PC-9 (cell line): ENCODE results near the gene EGF. TPM values are rescaled to one million over a fixed set of nuclear protein-coding genes. Genes with fewer than 3 reads are reported as not detected.

Source experiments
- BruUV-seq: library from RNA; stranded (reverse); fragments of 400-500 nt; replicated peaks from 2 replicates; lab custom pipeline; 2021; lab: Mats Ljungman, UMichigan
- CTCF ChIA-PET: fragments of 300-600 bp; sonication (Branson Sonifier 250); formaldehyde crosslinking; loops from one replicate; lab custom pipeline; 2022; ENCODE audit warnings: antibody characterized with exemption; lab: Charles Lee
- POLR2A ChIA-PET: fragments of 300-600 bp; sonication (Branson Sonifier 250); formaldehyde crosslinking; loops from one replicate; lab custom pipeline; 2022; ENCODE audit warnings: antibody characterized with exemption; ENCODE audit not compliant: unreplicated experiment; lab: Charles Lee
- DNase-seq, 2 experiments: peaks; one replicate each; pipeline versions ENCODE4 v3.0.0 to v3.0.0-alpha.2; 2015 to 2022; ENCODE audit warnings: mixed read lengths in 1 of 2
- H2AFZ ChIP-seq: fragments of 200-600 bp; sonication (generic); 2 replicates; pipeline ENCODE4 v1.8.1; 2017; ENCODE audit warnings: antibody characterized with exemption
- H3F3A ChIP-seq: fragments of 200-600 bp; sonication (generic); 2 replicates; pipeline ENCODE4 v1.8.1; 2017; ENCODE audit warnings: antibody characterized with exemption, mild to moderate bottlenecking, low read depth; ENCODE audit not compliant: insufficient read depth
- H3K27ac ChIP-seq: fragments of 200-600 bp; sonication (generic); 2 replicates; pipeline ENCODE4 v1.6.1; 2016; ENCODE audit warnings: mixed run types
- H3K27me3 ChIP-seq: fragments of 200-600 bp; sonication (generic); 2 replicates; pipeline ENCODE4 v1.6.1; 2016; ENCODE audit warnings: low read depth, mixed run types; ENCODE audit not compliant: insufficient read depth
- H3K36me3 ChIP-seq: fragments of 200-600 bp; sonication (generic); 2 replicates; pipeline ENCODE4 v1.6.1; 2016; ENCODE audit warnings: low read depth, mixed run types
- H3K4me1 ChIP-seq: fragments of 200-600 bp; sonication (generic); replicated peaks from 2 replicates; pipeline ENCODE4 v1.6.1; 2016; ENCODE audit warnings: mixed run types; ENCODE audit not compliant: insufficient read depth
- H3K4me2 ChIP-seq: fragments of 200-600 bp; sonication (generic); 2 replicates; pipeline ENCODE4 v1.6.1; 2017; ENCODE audit warnings: mixed run types
- H3K4me3 ChIP-seq: fragments of 200-600 bp; sonication (generic); 2 replicates; pipeline ENCODE4 v1.6.1; 2016; ENCODE audit warnings: mixed run types
- H3K79me2 ChIP-seq: fragments of 200-600 bp; sonication (generic); 2 replicates; pipeline ENCODE4 v1.6.1; 2017; ENCODE audit warnings: low read depth, mixed run types
- H3K9me2 ChIP-seq: fragments of 200-600 bp; sonication (generic); 2 replicates; pipeline ENCODE4 v1.8.1; 2017; ENCODE audit warnings: mild to moderate bottlenecking; ENCODE audit not compliant: insufficient read depth
- H3K9me3 ChIP-seq: fragments of 200-600 bp; sonication (generic); 2 replicates; pipeline ENCODE4 v1.8.1; 2016; ENCODE audit warnings: low read depth; ENCODE audit not compliant: insufficient read depth
- H4K20me1 ChIP-seq: fragments of 200-600 bp; sonication (generic); 2 replicates; pipeline ENCODE4 v1.8.1; 2017; ENCODE audit not compliant: insufficient read depth
- CTCF ChIP-seq: fragments of 200-600 bp; sonication (generic); conservative IDR thresholded peaks from 2 replicates; pipeline ENCODE4 v1.6.1; 2017; ENCODE audit warnings: mixed run types, antibody characterized with exemption, mild to moderate bottlenecking, moderate library complexity
- EZH2 ChIP-seq: fragments of 200-600 bp; sonication (generic); IDR thresholded peaks from 2 replicates; pipeline ENCODE4 v1.8.0; 2017; ENCODE audit warnings: antibody characterized with exemption, low read depth
- intact Hi-C: fragments of 100-400 bp; cut with micrococcal nuclease; formaldehyde crosslinking; loops from one replicate; pipeline ENCODE4 v1.10.0; 2022; ENCODE audit not compliant: unreplicated experiment
- total RNA-seq: library from RNA; stranded (reverse); gene quantifications from 2 replicates; pipeline ENCODE4 v1.2.3, GENCODE V29; 2021

The EGF gene
- total RNA-seq, 1 experiment from 2014 or later, result 20.4 TPM

- no peaks in the 10 kb centered on the region for H3F3A ChIP-seq
- H3K79me2 ChIP-seq, result no peaks in the 10 kb centered on the region
- H3K9me2 ChIP-seq, result no peaks in the 10 kb centered on the region
- no peaks in the 10 kb centered on the region for H4K20me1 ChIP-seq
- H3K4me3 ChIP-seq, result no peak overlapping the region
- H3K27ac ChIP-seq, result no peak overlapping the region
- POLR2A ChIA-PET, result no interaction called here
- CTCF ChIA-PET, result no interaction called here
- no peaks in the 10 kb centered on the region for H3K36me3 ChIP-seq
- no TSS peak for BruUV-seq
- no peak for DNase-seq
- TF ChIP-seq CTCF, result no peak
- no peak for TF ChIP-seq EZH2
- intact Hi-C loops, result no loop called here
- H3K9me3 ChIP-seq, result no peaks in the 10 kb centered on the region
- no peaks in the 10 kb centered on the region for H3K27me3 ChIP-seq
- H3K4me2 ChIP-seq, result no peak overlapping the region
- no peak overlapping the region for H2AFZ ChIP-seq
- H3K4me1 ChIP-seq, result no peaks in the 10 kb centered on the region
Measured at GRCh38 chr4:109878355-109878754, 34.3 kb upstream of the EGF start.

- Histone ChIP-seq H3K79me2 (no peaks in the 10 kb centered on the region), H3F3A (no peaks in the 10 kb centered on the region), H3K9me3 (no peaks in the 10 kb centered on the region), H2AFZ (no peak overlapping the region), H3K4me1 (no peaks in the 10 kb centered on the region), H3K27ac (no peak overlapping the region), H3K27me3 (no peaks in the 10 kb centered on the region), H3K4me2 (no peak overlapping the region), H3K36me3 (no peaks in the 10 kb centered on the region), H3K4me3 (no peak overlapping the region), H4K20me1 (no peaks in the 10 kb centered on the region), H3K9me2 (no peaks in the 10 kb centered on the region)
- POLR2A ChIA-PET, result no interaction called here
- no peak for DNase-seq
- no TSS peak for BruUV-seq
- intact Hi-C loops, result no loop called here
- no peak for TF ChIP-seq CTCF
- no peak for TF ChIP-seq EZH2
- CTCF ChIA-PET, result no interaction called here
Measured at GRCh38 chr4:109879081-109879480, 33.6 kb upstream of the EGF start.

GRCh38 chr4:109879636-109880314 lies 32.9 kb upstream of the EGF start:
- TF ChIP-seq CTCF (no peak), EZH2 (no peak)
- Histone ChIP-seq H3K4me1 (no peaks in the 10 kb centered on the region), H3K9me2 (no peaks in the 10 kb centered on the region), H3K4me2 (no peak overlapping the region), H3F3A (no peaks in the 10 kb centered on the region), H2AFZ (no peak overlapping the region), H4K20me1 (no peaks in the 10 kb centered on the region), H3K4me3 (no peak overlapping the region), H3K27ac (no peak overlapping the region), H3K27me3 (no peaks in the 10 kb centered on the region), H3K9me3 (no peaks in the 10 kb centered on the region), H3K79me2 (no peaks in the 10 kb centered on the region), H3K36me3 (no peaks in the 10 kb centered on the region)
- no peak for DNase-seq
- no TSS peak for BruUV-seq
- CTCF ChIA-PET, result no interaction called here
- intact Hi-C loops, result no loop called here
- POLR2A ChIA-PET, result no interaction called here
